C4-2B (cell line): ENCODE results near the gene MT1X.

Experiments used
- H3K27ac ChIP-seq: fragments of 450-650 bp; 2 replicates; pipeline ENCODE4 v1.5.1; 2017
- CTCF ChIP-seq: fragments of 450-650 bp; conservative IDR thresholded peaks from 2 replicates; pipeline ENCODE4 v1.5.1; 2017; ENCODE audit warnings: mild to moderate bottlenecking
- ZFX ChIP-seq: fragments of 450-650 bp; IDR thresholded peaks from 2 replicates; pipeline ENCODE4 v1.6.1; 2017

Gene MT1X

GRCh38 chr16:56645838-56646237 is 36.4 kb upstream of the MT1X start:
- H3K27ac ChIP-seq, result no peak overlapping the region
- no peak for TF ChIP-seq CTCF
- no peak for TF ChIP-seq ZFX

DNA sequence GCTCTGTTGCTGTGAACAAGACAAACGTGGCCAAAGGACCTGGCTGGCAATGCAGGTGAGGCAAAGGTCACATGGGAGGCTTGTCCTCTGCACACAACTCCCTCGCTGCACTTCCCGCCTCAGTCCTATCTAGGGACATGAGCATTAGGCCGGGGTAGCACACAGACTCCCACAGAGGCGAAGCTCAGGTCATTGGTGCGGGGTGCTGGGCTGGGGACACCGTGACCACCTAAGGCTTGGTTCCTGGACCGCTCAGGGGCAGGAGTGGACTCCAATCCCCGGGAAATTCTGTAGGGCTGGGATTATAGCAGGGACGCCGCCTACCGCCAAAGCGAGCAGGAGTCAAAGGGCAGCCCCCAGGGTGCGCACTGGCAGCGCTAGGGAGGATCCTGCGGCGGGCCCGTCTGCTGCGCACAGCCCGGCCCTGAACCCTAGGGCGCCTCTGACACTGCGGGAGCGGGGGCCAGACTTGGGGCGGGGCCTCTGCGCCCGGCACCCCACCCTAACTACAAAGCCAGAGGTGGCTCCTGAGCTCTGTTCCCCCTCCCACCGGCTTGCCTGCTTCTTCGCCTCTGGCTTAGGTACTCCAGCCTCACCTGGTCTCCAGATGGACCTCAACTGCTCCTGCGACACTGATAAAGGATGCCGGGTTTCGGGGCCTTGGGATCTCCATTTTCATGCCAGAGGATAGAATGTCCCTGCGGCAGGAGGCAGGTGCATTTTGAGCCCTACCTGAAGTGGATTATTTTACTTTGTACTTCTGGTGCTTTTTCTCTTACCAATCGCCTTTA is 34.4 kb upstream of the MT1X start:
- no peak overlapping the region for H3K27ac ChIP-seq
- TF ChIP-seq CTCF (no peak), ZFX (no peak)

GRCh38 chr16:56649271-56649670 is 33.0 kb upstream of the MT1X start:
- no peak for TF ChIP-seq CTCF
- H3K27ac ChIP-seq, result no peak overlapping the region

DNA sequence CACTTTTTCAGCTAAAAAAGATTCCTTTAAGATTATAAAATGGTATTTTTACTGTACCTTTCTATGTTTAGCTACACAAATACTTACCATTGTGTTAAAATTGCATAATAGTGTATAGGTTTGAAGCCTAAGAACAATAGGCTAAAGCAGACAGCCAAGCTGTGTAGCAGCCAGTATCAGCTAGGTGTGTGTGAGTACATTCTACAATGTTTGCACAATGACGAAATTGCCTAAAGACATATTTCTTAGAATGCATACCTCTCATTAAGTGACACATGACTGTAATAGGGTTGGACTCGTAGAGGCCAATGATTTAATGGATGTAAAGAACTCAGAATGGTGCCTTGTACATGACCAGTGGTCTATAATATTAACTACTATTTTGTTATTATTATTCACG is 32.5 kb upstream of the MT1X start:
- H3K27ac ChIP-seq, result no peak overlapping the region
- no peak for TF ChIP-seq ZFX
- no peak for TF ChIP-seq CTCF

DNA sequence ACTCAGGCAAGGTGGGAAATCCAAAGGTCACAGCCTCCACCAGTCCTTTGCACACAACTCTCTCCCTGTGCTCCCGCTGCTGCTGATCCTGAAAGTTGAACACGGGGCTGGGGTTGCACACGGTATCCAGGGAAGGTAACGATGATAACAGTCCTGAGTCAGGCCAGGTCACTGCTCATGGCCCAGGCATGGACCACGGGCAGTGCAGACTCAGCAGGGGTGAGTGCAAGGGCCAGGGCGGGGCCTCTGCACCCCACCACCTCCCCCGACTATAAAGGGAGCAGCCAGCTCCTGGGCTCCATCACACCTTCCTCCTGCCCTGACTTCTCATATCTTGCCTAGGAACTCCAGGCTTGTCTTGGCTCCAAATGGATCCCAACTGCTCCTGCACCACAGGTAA is 30.7 kb upstream of the MT1X start, which contains the start of gene MT1B:
MT1B (plus strand) TSS at position 301 of the 400 bp plus-strand sequence; CDS start at position 369, 68 bp downstream.
- no peak for TF ChIP-seq CTCF
- no peak for TF ChIP-seq ZFX

DNA sequence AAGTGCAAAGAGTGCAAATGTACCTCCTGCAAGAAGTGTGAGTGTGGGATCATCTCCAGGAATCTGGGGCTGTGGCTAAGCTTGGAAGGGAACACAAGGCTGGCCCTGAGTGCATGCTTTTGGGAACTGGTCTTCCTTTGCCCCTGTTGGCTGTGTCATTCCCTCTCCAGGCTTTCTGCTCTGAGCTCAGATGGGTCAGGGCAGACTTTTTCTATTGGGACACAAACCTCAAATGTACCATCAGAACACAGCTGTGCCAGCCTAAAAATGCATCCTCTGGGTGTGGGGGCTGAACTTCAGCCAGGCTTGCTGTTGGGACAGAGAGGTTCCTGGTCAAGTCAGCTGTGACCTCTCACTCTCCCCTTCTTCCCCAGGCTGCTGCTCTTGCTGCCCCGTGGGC is 29.7 kb upstream of the MT1X start:
- no peak overlapping the region for H3K27ac ChIP-seq
- TF ChIP-seq CTCF (no peak), ZFX (no peak)

More for the DNA sequence above, 30.7 kb upstream of the MT1X start, which contains the start of gene MT1B:
- no peak within 1 kb of the TSS for H3K27ac ChIP-seq

DNA sequence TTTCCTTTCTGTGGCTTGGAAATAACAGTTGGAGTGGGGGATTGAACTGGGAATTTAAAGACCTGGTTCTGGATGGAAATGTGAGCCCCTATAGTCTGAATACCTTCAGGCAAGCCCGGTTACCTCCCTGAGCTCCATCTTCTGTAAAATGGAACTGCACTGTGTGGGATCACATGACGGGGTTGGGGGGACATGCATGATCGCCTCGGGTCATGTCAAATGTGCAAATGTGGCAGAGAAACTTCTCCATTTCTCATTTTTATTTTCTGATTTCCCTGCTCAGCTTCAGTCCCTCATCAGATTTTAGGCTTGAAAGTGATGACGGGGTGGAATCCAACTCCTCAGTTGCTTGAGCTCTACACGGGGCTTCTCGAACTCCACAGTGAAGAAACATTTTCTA is 29.1 kb upstream of the MT1X start:
- TF ChIP-seq ZFX, result no peak
- no peak for TF ChIP-seq CTCF
- H3K27ac ChIP-seq, result no peak overlapping the region
